Endodermal cell (in vitro differentiated cells): ENCODE measurements around the gene MOCOS. TPM values are rescaled to one million over a fixed set of nuclear protein-coding genes. Genes with fewer than 3 reads are reported as not detected.

Source experiments
- DNase-seq: peaks from one replicate; pipeline ENCODE4 v3.0.0-alpha.2; 2017
- H3K27ac ChIP-seq: 2 replicates; pipeline ENCODE4 v1.5.1; 2013; ENCODE audit warnings: mild to moderate bottlenecking, low read depth, low read length, moderate library complexity
- H3K27me3 ChIP-seq: 2 replicates; pipeline ENCODE4 v1.6.1; 2013; ENCODE audit warnings: mild to moderate bottlenecking, low read length, moderate library complexity; ENCODE audit not compliant: insufficient read depth, control insufficient read depth, poor library complexity, severe bottlenecking
- H3K36me3 ChIP-seq: 2 replicates; pipeline ENCODE4 v1.7.0; 2013; ENCODE audit warnings: mild to moderate bottlenecking, low read length, moderate library complexity; ENCODE audit not compliant: control insufficient read depth, insufficient read depth
- H3K4me1 ChIP-seq: one replicate; pipeline ENCODE4 v1.7.0; 2013; ENCODE audit warnings: low read length; ENCODE audit not compliant: control insufficient read depth, insufficient read depth
- H3K4me3 ChIP-seq: 2 replicates; pipeline ENCODE4 v1.5.1; 2013; ENCODE audit warnings: mild to moderate bottlenecking, low read length, moderate library complexity
- H3K9ac ChIP-seq: 2 replicates; pipeline ENCODE4 v1.6.1; 2013; ENCODE audit warnings: mild to moderate bottlenecking, low read length, moderate library complexity; ENCODE audit not compliant: poor library complexity, severe bottlenecking; ENCODE audit errors: extremely low read depth
- H3K9me3 ChIP-seq: 2 replicates; pipeline ENCODE4 v1.6.1; 2013; ENCODE audit warnings: mild to moderate bottlenecking, low read length, moderate library complexity; ENCODE audit not compliant: control insufficient read depth
- H3K27ac Mint-ChIP-seq: 2 replicates; pipeline ENCODE4 v1.8.0; 2020; ENCODE audit warnings: mixed read lengths
- H3K27me3 Mint-ChIP-seq: 2 replicates; pipeline ENCODE4 v1.8.0; 2021; ENCODE audit warnings: mild to moderate bottlenecking, mixed read lengths; ENCODE audit not compliant: insufficient read depth
- H3K36me3 Mint-ChIP-seq: 2 replicates; pipeline ENCODE4 v1.8.0; 2020; ENCODE audit warnings: low read depth, mixed read lengths
- H3K4me1 Mint-ChIP-seq: 2 replicates; pipeline ENCODE4 v1.8.0; 2020; ENCODE audit warnings: mixed read lengths
- H3K4me3 Mint-ChIP-seq: 2 replicates; pipeline ENCODE4 v1.8.0; 2020; ENCODE audit warnings: mild to moderate bottlenecking, moderate library complexity, mixed read lengths
- H3K9me3 Mint-ChIP-seq: 2 replicates; pipeline ENCODE4 v1.8.0; 2020; ENCODE audit warnings: mild to moderate bottlenecking, mixed read lengths
- WGBS, 2 experiments: methylation state at CpG; one replicate each; pipeline versions ENCODE4 v1.1.5 to v1.1.7; 2013; ENCODE audit warnings: missing lambda C conversion rate in 2 of 2, mixed read lengths in 1 of 2; ENCODE audit not compliant: insufficient coverage in 1 of 2, insufficient read length in 1 of 2; 5-methylcytosine and 5-hydroxymethylcytosine counted together
- total RNA-seq, 2 donors: library from RNA; stranded (reverse); fragmentation: NEBNext Ultra II Directional in 1 of 2; extraction: Animal tissue kit (Norgen Biotek cat#: 25700) in 1 of 2; gene quantifications; 2 replicates in 1 of 2; 3 replicates in 1 of 2; pipeline ENCODE4 v1.2.1, GENCODE V29; 2021
- TF ChIP-seq, protein P1 (sequence below): fragments of 200-600 bp; sonication (generic); conservative IDR thresholded peaks from 2 replicates; pipeline ENCODE4 v1.5.0; 2021; ENCODE audit warnings: antibody characterized with exemption, mild to moderate bottlenecking

MOCOS gene
- total RNA-seq, 2 donors from 2014 or later: 0.51 to 1.4 TPM

DNA sequence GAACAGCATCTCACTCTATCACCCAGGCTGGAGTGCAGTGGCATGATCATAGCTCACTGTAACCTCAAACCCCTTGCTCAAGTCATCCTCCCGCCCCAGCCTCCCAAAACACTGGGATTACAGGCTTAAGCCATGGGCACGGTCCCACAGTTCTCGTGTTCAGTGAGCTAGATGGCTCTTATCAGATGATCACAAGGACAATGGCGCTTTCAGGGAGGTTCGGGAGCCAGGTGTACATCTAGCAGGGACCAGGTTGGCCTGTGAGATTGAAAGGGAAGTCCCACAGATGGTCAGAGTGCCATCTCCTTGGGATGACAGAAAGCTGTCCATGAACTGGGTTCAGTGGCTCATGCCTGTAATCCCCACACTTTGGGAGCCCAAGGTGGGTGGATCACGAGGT lies 96.2 kb downstream of the MOCOS start:
- H3K9me3 Mint-ChIP-seq: peaks cover 2% of the 10 kb centered on the region
- H3K27me3 ChIP-seq: peaks cover 15% of the 10 kb centered on the region
- no peak overlapping the region for H3K27ac Mint-ChIP-seq
- peaks cover 22% of the 10 kb centered on the region for H3K27me3 Mint-ChIP-seq
- H3K36me3 Mint-ChIP-seq: no peaks in the 10 kb centered on the region
- no peaks in the 10 kb centered on the region for H3K36me3 ChIP-seq
- no peak overlapping the region for H3K27ac ChIP-seq
- no peak overlapping the region for H3K9ac ChIP-seq
- DNase-seq: no peak
- no peaks in the 10 kb centered on the region for H3K4me1 ChIP-seq
- no peaks in the 10 kb centered on the region for H3K4me1 Mint-ChIP-seq
- no peak overlapping the region for H3K4me3 ChIP-seq
- 90 to 91% methylated on average over 5 to 6 of the region's 6 CpGs for WGBS, 2 experiments
- peaks cover 2% of the 10 kb centered on the region for H3K9me3 ChIP-seq
- TF ChIP-seq, protein P1, sequence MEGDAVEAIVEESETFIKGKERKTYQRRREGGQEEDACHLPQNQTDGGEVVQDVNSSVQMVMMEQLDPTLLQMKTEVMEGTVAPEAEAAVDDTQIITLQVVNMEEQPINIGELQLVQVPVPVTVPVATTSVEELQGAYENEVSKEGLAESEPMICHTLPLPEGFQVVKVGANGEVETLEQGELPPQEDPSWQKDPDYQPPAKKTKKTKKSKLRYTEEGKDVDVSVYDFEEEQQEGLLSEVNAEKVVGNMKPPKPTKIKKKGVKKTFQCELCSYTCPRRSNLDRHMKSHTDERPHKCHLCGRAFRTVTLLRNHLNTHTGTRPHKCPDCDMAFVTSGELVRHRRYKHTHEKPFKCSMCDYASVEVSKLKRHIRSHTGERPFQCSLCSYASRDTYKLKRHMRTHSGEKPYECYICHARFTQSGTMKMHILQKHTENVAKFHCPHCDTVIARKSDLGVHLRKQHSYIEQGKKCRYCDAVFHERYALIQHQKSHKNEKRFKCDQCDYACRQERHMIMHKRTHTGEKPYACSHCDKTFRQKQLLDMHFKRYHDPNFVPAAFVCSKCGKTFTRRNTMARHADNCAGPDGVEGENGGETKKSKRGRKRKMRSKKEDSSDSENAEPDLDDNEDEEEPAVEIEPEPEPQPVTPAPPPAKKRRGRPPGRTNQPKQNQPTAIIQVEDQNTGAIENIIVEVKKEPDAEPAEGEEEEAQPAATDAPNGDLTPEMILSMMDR: no peak
- H3K4me3 Mint-ChIP-seq: no peak overlapping the region

DNA sequence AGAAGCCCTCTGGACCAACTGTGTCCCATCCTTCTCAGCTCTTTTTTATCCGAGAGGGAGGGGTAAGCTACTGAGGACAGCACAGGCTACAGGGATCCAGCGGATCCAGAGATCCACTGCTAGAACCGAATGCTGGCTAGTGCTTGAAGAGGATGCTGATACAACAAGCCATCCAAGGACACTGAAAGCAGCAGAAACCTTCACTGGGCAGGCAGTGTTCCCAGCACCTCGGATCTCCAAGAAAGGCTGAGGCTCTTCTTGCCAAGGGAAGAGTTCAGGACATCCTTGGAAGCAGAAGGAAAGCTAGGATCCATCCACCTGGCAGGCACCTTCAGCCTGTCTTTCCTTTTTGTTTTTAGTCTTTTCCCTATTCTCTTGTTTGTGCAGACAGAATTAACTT lies 97.0 kb downstream of the MOCOS start:
- H3K36me3 ChIP-seq: no peaks in the 10 kb centered on the region
- Mint-ChIP-seq H3K9me3 (peaks cover 6% of the 10 kb centered on the region), H3K36me3 (no peaks in the 10 kb centered on the region), H3K27ac (no peak overlapping the region), H3K4me3 (no peak overlapping the region), H3K4me1 (no peaks in the 10 kb centered on the region), H3K27me3 (peaks cover 23% of the 10 kb centered on the region)
- peaks cover 8% of the 10 kb centered on the region for H3K9me3 ChIP-seq
- no peak overlapping the region for H3K4me3 ChIP-seq
- H3K27ac ChIP-seq: no peak overlapping the region
- no peaks in the 10 kb centered on the region for H3K4me1 ChIP-seq
- 71 to 76% methylated on average over 4 of the region's 4 CpGs for WGBS, 2 experiments
- TF ChIP-seq, protein P1: no peak
- H3K27me3 ChIP-seq: peaks cover 9% of the 10 kb centered on the region
- DNase-seq: no peak
- no peak overlapping the region for H3K9ac ChIP-seq

DNA sequence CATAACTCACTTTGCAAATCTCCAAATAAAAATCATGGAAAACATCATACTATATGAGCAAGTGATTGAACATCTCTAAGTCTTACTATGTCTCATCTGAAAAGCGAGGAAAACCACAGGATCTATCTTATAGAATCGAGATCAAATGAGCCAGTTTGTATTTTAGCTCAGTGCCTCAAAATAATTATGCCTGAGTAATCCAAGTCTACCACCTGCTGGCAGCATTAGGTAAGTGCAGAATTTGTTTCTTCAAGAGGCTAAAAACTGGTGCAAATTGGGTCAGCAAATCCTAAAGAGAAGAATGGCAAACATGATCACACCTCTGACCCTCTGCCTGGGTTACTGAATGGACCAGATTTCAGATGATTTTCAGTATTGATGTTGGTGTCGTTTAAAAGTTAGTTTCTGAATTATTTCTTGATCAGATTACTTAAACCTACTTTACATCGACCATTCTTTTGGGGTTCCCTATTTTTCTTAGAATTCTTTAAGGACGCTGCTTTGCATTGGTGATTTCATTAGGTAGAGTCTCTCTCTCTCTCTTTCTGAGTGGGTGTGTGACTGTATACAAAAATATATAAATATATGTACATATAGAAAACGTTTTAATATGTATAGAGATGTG lies 97.5 kb downstream of the MOCOS start:
- Mint-ChIP-seq H3K4me3 (no peak overlapping the region), H3K27ac (no peak overlapping the region), H3K27me3 (peaks cover 24% of the 10 kb centered on the region), H3K4me1 (no peaks in the 10 kb centered on the region), H3K9me3 (peaks cover 6% of the 10 kb centered on the region), H3K36me3 (no peaks in the 10 kb centered on the region)
- TF ChIP-seq, protein P1: peak; percentile 93
- Histone ChIP-seq H3K27ac (no peak overlapping the region), H3K4me3 (no peak overlapping the region), H3K9ac (no peak overlapping the region), H3K4me1 (no peaks in the 10 kb centered on the region), H3K9me3 (peaks cover 8% of the 10 kb centered on the region), H3K27me3 (peaks cover 9% of the 10 kb centered on the region), H3K36me3 (no peaks in the 10 kb centered on the region)
- WGBS, 2 experiments: 18 to 43% methylated on average over 3 to 4 of the region's 6 CpGs
- DNase-seq: peak; percentile 71
